MM.1S (cell line): Measurements from ENCODE around the gene TTC17.

Experiments
- EZH2 ChIP-seq: fragments of 300-600 bp; sonication (generic); optimal IDR thresholded peaks from 2 replicates; pipeline ENCODE3; 2017; ENCODE audit warnings: low read depth, mild to moderate bottlenecking, antibody characterized with exemption, low read length, mixed read lengths
- TF ChIP-seq, protein P1 (sequence below): fragments of 300-600 bp; sonication (generic); IDR thresholded peaks from 2 replicates; pipeline ENCODE4 v1.5.1; 2016; ENCODE audit warnings: antibody characterized with exemption, low read length, mixed read lengths

DNA sequence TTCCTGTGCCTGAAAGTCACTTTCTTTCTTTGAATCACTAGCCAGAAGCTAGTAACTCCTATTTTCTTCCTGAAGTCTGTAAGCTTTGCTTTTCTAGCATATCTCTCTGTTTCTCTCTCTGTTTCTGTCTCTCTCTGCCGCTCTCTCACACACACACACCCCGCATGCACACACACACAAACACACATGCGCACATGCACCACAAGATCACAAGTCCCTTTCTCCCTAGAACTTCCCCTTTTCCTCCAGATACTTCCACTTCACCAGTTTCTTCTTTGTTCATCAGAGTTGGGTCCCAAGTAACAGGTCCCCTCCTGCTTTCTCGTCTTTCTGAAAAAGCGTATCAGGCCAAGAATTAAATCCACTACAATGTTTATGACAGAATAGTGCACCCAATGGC lies 173.3 kb downstream of the TTC17 start:
- TF ChIP-seq, protein P1, sequence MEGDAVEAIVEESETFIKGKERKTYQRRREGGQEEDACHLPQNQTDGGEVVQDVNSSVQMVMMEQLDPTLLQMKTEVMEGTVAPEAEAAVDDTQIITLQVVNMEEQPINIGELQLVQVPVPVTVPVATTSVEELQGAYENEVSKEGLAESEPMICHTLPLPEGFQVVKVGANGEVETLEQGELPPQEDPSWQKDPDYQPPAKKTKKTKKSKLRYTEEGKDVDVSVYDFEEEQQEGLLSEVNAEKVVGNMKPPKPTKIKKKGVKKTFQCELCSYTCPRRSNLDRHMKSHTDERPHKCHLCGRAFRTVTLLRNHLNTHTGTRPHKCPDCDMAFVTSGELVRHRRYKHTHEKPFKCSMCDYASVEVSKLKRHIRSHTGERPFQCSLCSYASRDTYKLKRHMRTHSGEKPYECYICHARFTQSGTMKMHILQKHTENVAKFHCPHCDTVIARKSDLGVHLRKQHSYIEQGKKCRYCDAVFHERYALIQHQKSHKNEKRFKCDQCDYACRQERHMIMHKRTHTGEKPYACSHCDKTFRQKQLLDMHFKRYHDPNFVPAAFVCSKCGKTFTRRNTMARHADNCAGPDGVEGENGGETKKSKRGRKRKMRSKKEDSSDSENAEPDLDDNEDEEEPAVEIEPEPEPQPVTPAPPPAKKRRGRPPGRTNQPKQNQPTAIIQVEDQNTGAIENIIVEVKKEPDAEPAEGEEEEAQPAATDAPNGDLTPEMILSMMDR, result no peak
- no peak for TF ChIP-seq EZH2
